Mucosa of descending colon (tissue), 3 donors: ENCODE data around the gene ELK3. TPM values are rescaled to one million over a fixed set of nuclear protein-coding genes. Genes with fewer than 3 reads are reported as not detected.

Source experiments
- ATAC-seq: fragments of 200-7000 bp; cut with Tn5 transposase; one replicate; pipeline ENCODE4 v1.9.1; 2020; ENCODE audit warnings: mild to moderate bottlenecking, moderate library complexity
- DNase-seq, 3 donors: peaks; one replicate each; pipeline ENCODE4 v3.0.0-alpha.2; 2020
- H3K36me3 ChIP-seq: fragments of 200-600 bp; one replicate; pipeline ENCODE4 v1.8.0; 2021; ENCODE audit warnings: low read depth, mild to moderate bottlenecking
- H3K4me1 ChIP-seq: fragments of 200-600 bp; one replicate; pipeline ENCODE4 v1.8.0; 2021; ENCODE audit warnings: low read depth, mild to moderate bottlenecking
- H3K4me3 ChIP-seq: fragments of 200-600 bp; one replicate; pipeline ENCODE4 v1.8.0; 2021; ENCODE audit warnings: mild to moderate bottlenecking
- H3K9me3 ChIP-seq: fragments of 200-600 bp; one replicate; pipeline ENCODE4 v1.8.0; 2021; ENCODE audit warnings: mild to moderate bottlenecking
- CTCF ChIP-seq: fragments of 200-600 bp; IDR thresholded peaks from one replicate; pipeline ENCODE4 v1.8.0; 2022; ENCODE audit warnings: antibody characterized with exemption, mild to moderate bottlenecking
- intact Hi-C, 2 donors: fragments of 100-400 bp; cut with DNase I in 1 of 2; cut with micrococcal nuclease in 1 of 2; formaldehyde crosslinking; loops; one replicate each; pipeline versions ENCODE4 v1.11.0 to v1.11.1; 2022; cut with DNase I, micrococcal nuclease
- total RNA-seq, 3 donors: library from RNA; stranded (reverse); fragmentation: NEBNext Ultra II Directional in 2 of 3; extraction: Animal tissue kit (Norgen Biotek cat#: 25700) in 2 of 3; gene quantifications; one replicate each; pipeline versions ENCODE4 v1.2.1 to v1.2.4, GENCODE V29; 2021 to 2023
- donor health status: DM: no; HTN: no; CAD: no; lungs with moderate emphysema.
- donor health status: DM: no; HTN: no; CAD: no.
- donor health status: DM: no; HTN: yes; CAD: no.

The ELK3 gene
- total RNA-seq, 3 donors from 2014 or later = 7.6 to 17.2 (median 12.0) TPM

DNA sequence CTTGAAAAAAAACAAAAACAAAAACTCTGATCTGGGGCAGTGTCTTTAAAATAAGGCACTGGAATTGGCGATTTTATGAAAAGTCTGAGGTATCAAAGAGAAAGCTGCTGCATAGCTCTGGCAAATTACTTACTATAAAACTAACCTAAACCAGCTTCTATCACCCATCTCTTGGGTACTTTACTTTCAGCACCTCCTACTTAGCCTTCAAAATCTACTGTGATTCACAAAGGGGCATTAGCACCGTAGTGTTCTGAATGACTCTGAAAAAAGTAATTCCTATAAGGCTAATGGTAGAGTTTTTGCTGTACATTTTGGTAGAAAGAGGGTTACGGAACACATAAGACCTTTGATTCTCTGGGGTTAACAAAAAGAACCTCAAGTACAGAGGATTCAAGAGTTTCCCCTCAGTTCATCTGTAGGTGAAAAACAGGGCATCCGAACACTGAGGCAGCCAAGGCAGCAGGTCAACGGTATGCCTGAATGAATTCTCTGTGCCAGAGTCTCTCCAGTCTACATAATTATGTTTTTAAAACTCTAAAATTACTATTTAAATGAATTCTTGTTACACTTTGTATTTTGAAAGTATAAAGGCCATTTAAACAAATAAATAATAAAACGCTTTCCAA is 101.5 kb downstream of the ELK3 start:
- H3K4me3 ChIP-seq = no peak overlapping the region
- DNase-seq (no peak), ATAC-seq (no peak)
- H3K36me3 ChIP-seq = no peaks in the 10 kb centered on the region
- no peaks in the 10 kb centered on the region for H3K9me3 ChIP-seq
- no peak for TF ChIP-seq CTCF
- intact Hi-C loops = no loop called here
- no peaks in the 10 kb centered on the region for H3K4me1 ChIP-seq

DNA sequence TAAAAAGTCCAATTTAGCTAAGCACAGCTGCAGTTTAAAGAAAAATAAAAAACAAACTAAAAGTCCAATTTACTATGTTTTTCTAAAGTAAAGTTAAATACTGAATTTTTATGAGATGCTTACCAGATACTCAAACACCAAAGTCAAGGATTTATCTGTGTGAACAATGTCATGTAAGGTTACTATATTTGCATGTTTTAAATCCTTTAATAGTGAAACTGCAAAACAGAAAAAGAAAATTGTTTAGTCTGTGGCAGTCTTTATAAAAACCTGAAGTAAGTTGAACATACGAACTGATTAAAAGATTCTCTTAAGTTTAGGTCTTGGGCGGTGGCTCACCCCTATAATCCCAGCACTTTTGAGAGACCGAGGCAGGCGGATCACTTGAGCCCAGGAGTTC is 103.3 kb downstream of the ELK3 start:
- ATAC-seq (no peak), DNase-seq (no peak)
- Histone ChIP-seq H3K4me3 (no peak overlapping the region), H3K36me3 (no peaks in the 10 kb centered on the region), H3K4me1 (no peaks in the 10 kb centered on the region), H3K9me3 (no peaks in the 10 kb centered on the region)
- TF ChIP-seq CTCF = no peak
- intact Hi-C loops = no loop called here

DNA sequence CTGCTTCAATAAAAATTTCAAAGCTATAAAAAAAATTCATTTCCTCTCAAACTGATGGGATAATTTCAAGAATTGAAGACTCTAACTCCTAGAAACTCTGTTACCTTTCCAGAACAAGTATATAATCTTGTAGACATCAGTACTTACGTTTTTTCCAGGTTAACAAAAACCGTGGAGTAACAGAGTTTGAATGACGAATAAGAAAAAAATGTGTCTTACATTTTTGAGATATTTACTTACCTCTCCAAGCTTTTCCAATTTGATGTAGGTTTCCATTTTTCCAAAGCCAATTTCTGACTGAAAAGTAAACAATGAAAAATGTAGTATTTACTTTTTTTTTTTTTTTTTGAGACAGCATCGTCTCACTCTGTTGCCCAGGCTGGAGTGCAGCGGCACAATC is 105.9 kb downstream of the ELK3 start:
- no peaks in the 10 kb centered on the region for H3K9me3 ChIP-seq
- ATAC-seq = no peak
- TF ChIP-seq CTCF = no peak
- H3K4me1 ChIP-seq = no peaks in the 10 kb centered on the region
- no peak for DNase-seq
- intact Hi-C loops = no loop called here
- H3K36me3 ChIP-seq = no peaks in the 10 kb centered on the region
- H3K4me3 ChIP-seq = no peak overlapping the region

GRCh38 chr12:96301732-96302131 is 107.6 kb downstream of the ELK3 start:
- ATAC-seq = no peak
- intact Hi-C loops = no loop called here
- Histone ChIP-seq H3K4me3 (no peak overlapping the region), H3K4me1 (no peaks in the 10 kb centered on the region), H3K36me3 (no peaks in the 10 kb centered on the region), H3K9me3 (no peaks in the 10 kb centered on the region)
- TF ChIP-seq CTCF = no peak
- DNase-seq = no peak

GRCh38 chr12:96302687-96303310 is 108.6 kb downstream of the ELK3 start:
- no peak for TF ChIP-seq CTCF
- ATAC-seq (no peak), DNase-seq (no peak)
- Histone ChIP-seq H3K4me1 (no peaks in the 10 kb centered on the region), H3K36me3 (no peaks in the 10 kb centered on the region), H3K9me3 (no peaks in the 10 kb centered on the region), H3K4me3 (no peak overlapping the region)
- intact Hi-C loops = no loop called here
